NT2/D1 (cell line): ENCODE data around the gene HDAC8.
"Not testable (repeated sequence)": the region's sequence is repeated elsewhere in the genome, so short reads cannot be mapped to it uniquely, and the experiment has no call there.

Source experiments
- DNase-seq: peaks from one replicate; pipeline ENCODE4 v3.0.0-alpha.2; 2011; ENCODE audit warnings: low read depth, low spot score
- H3K27me3 ChIP-seq: 2 replicates; pipeline ENCODE4 v1.6.0; 2011; ENCODE audit warnings: mild to moderate bottlenecking; ENCODE audit not compliant: insufficient read length, insufficient read depth
- H3K36me3 ChIP-seq: 2 replicates; pipeline ENCODE4 v1.6.1; 2011; ENCODE audit warnings: mild to moderate bottlenecking, low read length, mixed read lengths; ENCODE audit not compliant: insufficient read depth, insufficient read length
- H3K4me1 ChIP-seq: 2 replicates; pipeline ENCODE4 v1.5.1; 2011; ENCODE audit not compliant: insufficient read depth, insufficient read length
- H3K4me3 ChIP-seq: 2 replicates; pipeline ENCODE4 v1.5.1; 2011; ENCODE audit warnings: low read depth; ENCODE audit not compliant: insufficient read length
- H3K9ac ChIP-seq: 2 replicates; pipeline ENCODE4 v1.6.0; 2011; ENCODE audit warnings: low read depth; ENCODE audit not compliant: insufficient read length
- H3K9me3 ChIP-seq: 2 replicates; pipeline ENCODE4 v1.5.1; 2011; ENCODE audit warnings: mild to moderate bottlenecking, low read length; ENCODE audit not compliant: insufficient read depth
- SUZ12 ChIP-seq: IDR thresholded peaks from 2 replicates; pipeline ENCODE4 v1.6.1; 2011; ENCODE audit not compliant: insufficient read length, insufficient read depth; ENCODE audit errors: extremely low read depth
- YY1 ChIP-seq: IDR thresholded peaks from 2 replicates; pipeline ENCODE4 v1.6.1; 2011; ENCODE audit not compliant: insufficient read length, insufficient read depth
- ZNF274 ChIP-seq: IDR thresholded peaks from 2 replicates; pipeline ENCODE4 v1.6.1; 2011; ENCODE audit warnings: mild to moderate bottlenecking, low read depth, low read length

Gene HDAC8

GRCh38 chrX:72349190-72349589 lies 223.5 kb downstream of the HDAC8 start:
- TF ChIP-seq SUZ12 = no peak
- TF ChIP-seq YY1 = no peak
- TF ChIP-seq ZNF274 = no peak
- no peak for DNase-seq
- H3K9me3 ChIP-seq = no peaks in the 10 kb centered on the region

GRCh38 chrX:72348247-72348979 lies 224.2 kb downstream of the HDAC8 start:
- DNase-seq = no peak
- Histone ChIP-seq H3K9ac (no peak overlapping the region), H3K9me3 (no peaks in the 10 kb centered on the region), H3K4me1 (peaks cover 6% of the 10 kb centered on the region), H3K36me3 (peaks cover 8% of the 10 kb centered on the region), H3K4me3 (no peak overlapping the region), H3K27me3 (no peaks in the 10 kb centered on the region)
- no peak for TF ChIP-seq ZNF274
- no peak for TF ChIP-seq SUZ12
- TF ChIP-seq YY1 = no peak

More at GRCh38 chrX:72349190-72349589, 223.5 kb downstream of the HDAC8 start:
- no peak overlapping the region for H3K9ac ChIP-seq
- no peaks in the 10 kb centered on the region for H3K27me3 ChIP-seq
- H3K36me3 ChIP-seq = peaks cover 8% of the 10 kb centered on the region
- no peak overlapping the region for H3K4me3 ChIP-seq
- H3K4me1 ChIP-seq = peaks cover 6% of the 10 kb centered on the region

- no peak for DNase-seq
- TF ChIP-seq ZNF274 (no peak), YY1 (no peak)
- Histone ChIP-seq H3K27me3 (no peaks in the 10 kb centered on the region), H3K4me1 (peaks cover 6% of the 10 kb centered on the region), H3K36me3 (peaks cover 8% of the 10 kb centered on the region), H3K9me3 (no peaks in the 10 kb centered on the region), H3K9ac (no peak overlapping the region), H3K4me3 (no peak overlapping the region)
These were observed 225.3 kb downstream of the HDAC8 start for GRCh38 chrX:72347366-72347765.

- Histone ChIP-seq H3K9me3 (no peaks in the 10 kb centered on the region), H3K4me3 (no peak overlapping the region), H3K27me3 (no peaks in the 10 kb centered on the region), H3K36me3 (peaks cover 7% of the 10 kb centered on the region), H3K4me1 (peaks cover 6% of the 10 kb centered on the region), H3K9ac (no peak overlapping the region)
- no peak for TF ChIP-seq ZNF274
- no peak for TF ChIP-seq YY1
- TF ChIP-seq SUZ12 = no peak
- DNase-seq = no peak
These were observed 226.2 kb downstream of the HDAC8 start for GRCh38 chrX:72346302-72346949.

- no peak for DNase-seq
- TF ChIP-seq ZNF274 (no peak), YY1 (no peak), SUZ12 (no peak)
- Histone ChIP-seq H3K4me3 (no peak overlapping the region), H3K27me3 (no peaks in the 10 kb centered on the region), H3K36me3 (no peaks in the 10 kb centered on the region), H3K9me3 (no peaks in the 10 kb centered on the region), H3K9ac (no peak overlapping the region), H3K4me1 (no peaks in the 10 kb centered on the region)
These were observed 232.0 kb downstream of the HDAC8 start for GRCh38 chrX:72340626-72341025.

GRCh38 chrX:72340041-72340440 lies 232.6 kb downstream of the HDAC8 start:
- Histone ChIP-seq H3K9me3 (no peaks in the 10 kb centered on the region), H3K9ac (no peak overlapping the region), H3K27me3 (no peaks in the 10 kb centered on the region), H3K4me3 (no peak overlapping the region), H3K36me3 (no peaks in the 10 kb centered on the region), H3K4me1 (no peaks in the 10 kb centered on the region)
- DNase-seq = no peak
- no peak for TF ChIP-seq SUZ12
- no peak for TF ChIP-seq YY1
- no peak for TF ChIP-seq ZNF274

- peaks cover 2% of the 10 kb centered on the region for H3K4me1 ChIP-seq
- H3K36me3 ChIP-seq = no peaks in the 10 kb centered on the region
- no peak overlapping the region for H3K9ac ChIP-seq
- no peaks in the 10 kb centered on the region for H3K27me3 ChIP-seq
- no peak overlapping the region for H3K4me3 ChIP-seq
- DNase-seq = no peak
- no peak for TF ChIP-seq ZNF274
- TF ChIP-seq SUZ12 = no peak
- no peak for TF ChIP-seq YY1
- peaks cover 23% of the 10 kb centered on the region for H3K9me3 ChIP-seq
These were observed 242.5 kb downstream of the HDAC8 start for GRCh38 chrX:72330131-72330530.

GRCh38 chrX:72326605-72327300 lies 245.9 kb downstream of the HDAC8 start:
- TF ChIP-seq YY1 (no peak), ZNF274 (no peak), SUZ12 (no peak)
- peaks cover 2% of the 10 kb centered on the region for H3K4me1 ChIP-seq
- DNase-seq = no peak
- peaks cover 20% of the 10 kb centered on the region for H3K9me3 ChIP-seq
- no peaks in the 10 kb centered on the region for H3K36me3 ChIP-seq
- no peak overlapping the region for H3K4me3 ChIP-seq
- no peak overlapping the region for H3K9ac ChIP-seq
- H3K27me3 ChIP-seq = no peaks in the 10 kb centered on the region

- not testable (repeated sequence) for H3K9me3 ChIP-seq, H3K9ac ChIP-seq, H3K4me3 ChIP-seq
These were observed 253.0 kb downstream of the HDAC8 start for GRCh38 chrX:72319651-72320050.

More at GRCh38 chrX:72319651-72320050, 253.0 kb downstream of the HDAC8 start:
- DNase-seq, H3K4me1 ChIP-seq, H3K36me3 ChIP-seq, H3K27me3 ChIP-seq: not testable (repeated sequence)
